Panc1 (cell line): ENCODE data around the gene UGT1A6. TPM values are rescaled to one million over a fixed set of nuclear protein-coding genes. Genes with fewer than 3 reads are reported as not detected.

ENCODE experiments used
- ATAC-seq: fragments of 200-7000 bp; cut with Tn5 transposase; 2 replicates; pipeline ENCODE4 v1.9.1; 2020; ENCODE audit warnings: mild to moderate bottlenecking, moderate library complexity
- BruUV-seq: library from RNA; stranded (reverse); fragments of 400-500 nt; replicated peaks from 2 replicates; lab custom pipeline; 2021; lab: Mats Ljungman, UMichigan
- CTCF ChIA-PET: fragments of 300-600 bp; sonication (Branson Sonifier 250); formaldehyde crosslinking; loops from one replicate; lab custom pipeline; 2022; ENCODE audit warnings: antibody characterized with exemption; lab: Charles Lee
- POLR2A ChIA-PET: fragments of 300-600 bp; sonication (Branson Sonifier 250); formaldehyde crosslinking; loops from one replicate; lab custom pipeline; 2022; ENCODE audit warnings: antibody characterized with exemption; lab: Charles Lee
- DNase-seq: peaks from one replicate; pipeline ENCODE4 v3.0.0-alpha.2; 2010; ENCODE audit warnings: low read depth, low spot score
- H3K27ac ChIP-seq: 2 replicates; pipeline ENCODE4 v1.5.1; 2011; ENCODE audit warnings: mild to moderate bottlenecking, low read length, inconsistent platforms
- H3K27me3 ChIP-seq: fragments of 200-500 bp; sonication (Bioruptor generic); 2 replicates; pipeline ENCODE4 v1.6.0; 2014; ENCODE audit warnings: low read length, inconsistent platforms; ENCODE audit not compliant: control insufficient read depth, insufficient read depth
- H3K36me3 ChIP-seq: fragments of 200-500 bp; sonication (Bioruptor generic); 2 replicates; pipeline ENCODE4 v1.5.1; 2014; ENCODE audit warnings: inconsistent platforms, mild to moderate bottlenecking, low read length, moderate library complexity; ENCODE audit not compliant: control insufficient read depth, insufficient read depth
- H3K4me1 ChIP-seq: 2 replicates; pipeline ENCODE4 v1.5.1; 2011; ENCODE audit warnings: inconsistent platforms, mild to moderate bottlenecking, low read length, moderate library complexity; ENCODE audit not compliant: control insufficient read depth, insufficient read depth
- H3K4me3 ChIP-seq, 2 experiments: 2 replicates each; pipeline ENCODE4 v1.5.1; 2011 to 2012; ENCODE audit warnings: low read depth in 2 of 2, low read length in 2 of 2, mild to moderate bottlenecking in 2 of 2, inconsistent platforms in 1 of 2, moderate library complexity in 1 of 2
- H3K9me3 ChIP-seq: fragments of 200-500 bp; sonication (Bioruptor generic); 2 replicates; pipeline ENCODE4 v1.5.1; 2014; ENCODE audit warnings: low read depth, mild to moderate bottlenecking, inconsistent platforms, low read length, moderate library complexity; ENCODE audit not compliant: control insufficient read depth, insufficient read depth
- CTCF ChIP-seq: fragments of 450-650 bp; IDR thresholded peaks from 2 replicates; pipeline ENCODE4 v1.5.1; 2017; ENCODE audit warnings: mild to moderate bottlenecking
- POLR2AphosphoS5 ChIP-seq: IDR thresholded peaks from 2 replicates; pipeline ENCODE4 v1.6.1; 2012; ENCODE audit warnings: mild to moderate bottlenecking, low read depth, low read length, moderate library complexity
- REST ChIP-seq, 2 experiments: IDR thresholded peaks; 2 replicates each; pipeline ENCODE4 v1.6.1; 2011 to 2012; ENCODE audit warnings: low read depth in 2 of 2, control low read depth in 1 of 2, low read length in 1 of 2, mild to moderate bottlenecking in 1 of 2, moderate library complexity in 1 of 2; ENCODE audit not compliant: insufficient read depth in 1 of 2
- SIN3A ChIP-seq: IDR thresholded peaks from 2 replicates; pipeline ENCODE4 v1.6.1; 2012; ENCODE audit warnings: low read depth, mild to moderate bottlenecking, low read length, moderate library complexity, borderline replicate concordance; ENCODE audit not compliant: insufficient read depth
- TCF7L2 ChIP-seq: IDR thresholded peaks from 2 replicates; pipeline ENCODE4 v1.6.1; 2011; ENCODE audit warnings: mild to moderate bottlenecking, low read depth, low read length, inconsistent platforms
- in situ Hi-C: cut with HindIII; loops from 2 replicates; pipeline ENCODE4 v1.10.0; 2016; ENCODE audit warnings: low sequenced_read_pairs, low pct_unique_long_range_greater_than_20kb
- intact Hi-C: fragments of 100-400 bp; cut with micrococcal nuclease; formaldehyde crosslinking; loops from one replicate; pipeline ENCODE4 v1.10.0; 2022; ENCODE audit not compliant: unreplicated experiment
- total RNA-seq: library from RNA; stranded (reverse); gene quantifications from one replicate; pipeline ENCODE4 v1.2.1, GENCODE V29; 2021; ENCODE audit not compliant: unreplicated experiment

The UGT1A6 gene
- total RNA-seq, 1 experiment from 2014 or later, result not detected

GRCh38 chr2:233811732-233812131 is 119.0 kb downstream of the UGT1A6 start:
- ChIA-PET POLR2A (no interaction called here), CTCF (no interaction called here)
- ATAC-seq, result no peak
- H3K36me3 ChIP-seq, result no peaks in the 10 kb centered on the region
- no peak for DNase-seq
- H3K4me1 ChIP-seq, result no peaks in the 10 kb centered on the region
- no peaks in the 10 kb centered on the region for H3K9me3 ChIP-seq
- TF ChIP-seq SIN3A (no peak), POLR2AphosphoS5 (no peak)
- H3K27ac ChIP-seq, result no peak overlapping the region
- no peak overlapping the region for H3K4me3 ChIP-seq
- H3K27me3 ChIP-seq, result no peaks in the 10 kb centered on the region
- no TSS peak for BruUV-seq
- intact Hi-C loops, result no loop called here
- in situ Hi-C loops, result no loop called here

- Histone ChIP-seq H3K27ac (no peak overlapping the region), H3K36me3 (no peaks in the 10 kb centered on the region), H3K9me3 (no peaks in the 10 kb centered on the region), H3K27me3 (no peaks in the 10 kb centered on the region), H3K4me3 (no peak overlapping the region), H3K4me1 (no peaks in the 10 kb centered on the region)
- TF ChIP-seq REST (IDR thresholded peaks at IDR 0.05; ENCODE audit: insufficient read depth in 1 of 2, low read depth in 2 of 2, low read length in 1 of 2) (no peak), CTCF (no peak), POLR2AphosphoS5 (no peak), SIN3A (no peak), TCF7L2 (no peak)
- ChIA-PET CTCF (no interaction called here), POLR2A (no interaction called here)
- in situ Hi-C loops, result no loop called here
- intact Hi-C loops, result no loop called here
- no peak for ATAC-seq
- no TSS peak for BruUV-seq
- no peak for DNase-seq
Observed at GRCh38 chr2:233813236-233814055, 120.8 kb downstream of the UGT1A6 start.
